WI38 (cell line): Measurements from ENCODE around the gene FIS1.
"Not testable (repeated sequence)": the region's sequence is repeated elsewhere in the genome, so short reads cannot be mapped to it uniquely, and the experiment has no call there.

Experiments used
- H3K4me3 ChIP-seq: 2 replicates; pipeline ENCODE4 v1.5.1; 2011; ENCODE audit warnings: low read depth, mild to moderate bottlenecking, control low read depth, low read length
- TF ChIP-seq, protein P1 (sequence below): IDR thresholded peaks from 2 replicates; pipeline ENCODE4 v1.5.1; 2012; ENCODE audit warnings: low read depth, mild to moderate bottlenecking, control low read depth, low read length

The FIS1 gene

DNA sequence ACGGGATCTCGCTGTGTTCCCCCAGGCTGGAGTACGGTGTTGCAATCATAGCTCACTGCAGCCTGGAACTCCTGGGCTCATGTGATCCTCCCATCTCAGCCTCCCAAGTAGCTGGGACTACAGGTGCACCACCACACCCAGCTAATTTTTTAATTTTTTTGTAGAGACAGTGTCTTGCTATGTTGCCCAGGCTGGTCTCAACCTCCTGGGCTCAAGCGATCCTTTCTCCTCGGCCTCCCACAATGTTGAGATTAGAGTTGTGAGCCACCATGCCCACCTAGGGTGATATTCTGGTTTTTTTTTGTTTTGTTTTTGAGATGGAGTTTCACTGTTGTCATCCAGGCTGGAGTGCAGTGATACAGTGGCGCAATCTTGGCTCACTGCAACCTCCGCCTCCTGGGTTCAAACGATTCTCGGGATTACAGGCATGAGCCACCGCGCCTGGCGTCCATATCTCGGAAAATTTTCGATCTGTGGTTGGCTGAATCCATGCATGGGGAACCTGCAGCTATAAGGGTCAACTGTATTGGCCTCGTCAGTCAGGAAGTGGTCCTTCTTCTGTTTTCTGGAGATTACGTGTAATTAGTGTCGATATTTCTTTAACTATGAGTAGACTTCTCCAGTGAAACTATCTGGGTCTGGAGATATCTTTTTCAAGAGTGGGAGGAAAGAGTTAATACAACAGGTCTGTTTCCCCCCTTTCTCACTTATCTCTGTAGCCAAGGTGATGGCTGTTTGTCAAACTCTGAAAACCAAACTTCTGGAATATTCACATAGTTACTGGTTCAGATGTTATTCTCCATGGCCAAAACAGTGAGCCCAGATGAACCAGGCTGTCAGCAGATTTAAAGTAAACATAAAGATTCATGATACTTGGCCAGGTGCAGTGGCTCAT lies 21.0 kb upstream of the FIS1 start:
- H3K4me3 ChIP-seq, result no peak overlapping the region
- TF ChIP-seq, protein P1, sequence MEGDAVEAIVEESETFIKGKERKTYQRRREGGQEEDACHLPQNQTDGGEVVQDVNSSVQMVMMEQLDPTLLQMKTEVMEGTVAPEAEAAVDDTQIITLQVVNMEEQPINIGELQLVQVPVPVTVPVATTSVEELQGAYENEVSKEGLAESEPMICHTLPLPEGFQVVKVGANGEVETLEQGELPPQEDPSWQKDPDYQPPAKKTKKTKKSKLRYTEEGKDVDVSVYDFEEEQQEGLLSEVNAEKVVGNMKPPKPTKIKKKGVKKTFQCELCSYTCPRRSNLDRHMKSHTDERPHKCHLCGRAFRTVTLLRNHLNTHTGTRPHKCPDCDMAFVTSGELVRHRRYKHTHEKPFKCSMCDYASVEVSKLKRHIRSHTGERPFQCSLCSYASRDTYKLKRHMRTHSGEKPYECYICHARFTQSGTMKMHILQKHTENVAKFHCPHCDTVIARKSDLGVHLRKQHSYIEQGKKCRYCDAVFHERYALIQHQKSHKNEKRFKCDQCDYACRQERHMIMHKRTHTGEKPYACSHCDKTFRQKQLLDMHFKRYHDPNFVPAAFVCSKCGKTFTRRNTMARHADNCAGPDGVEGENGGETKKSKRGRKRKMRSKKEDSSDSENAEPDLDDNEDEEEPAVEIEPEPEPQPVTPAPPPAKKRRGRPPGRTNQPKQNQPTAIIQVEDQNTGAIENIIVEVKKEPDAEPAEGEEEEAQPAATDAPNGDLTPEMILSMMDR, result no peak

DNA sequence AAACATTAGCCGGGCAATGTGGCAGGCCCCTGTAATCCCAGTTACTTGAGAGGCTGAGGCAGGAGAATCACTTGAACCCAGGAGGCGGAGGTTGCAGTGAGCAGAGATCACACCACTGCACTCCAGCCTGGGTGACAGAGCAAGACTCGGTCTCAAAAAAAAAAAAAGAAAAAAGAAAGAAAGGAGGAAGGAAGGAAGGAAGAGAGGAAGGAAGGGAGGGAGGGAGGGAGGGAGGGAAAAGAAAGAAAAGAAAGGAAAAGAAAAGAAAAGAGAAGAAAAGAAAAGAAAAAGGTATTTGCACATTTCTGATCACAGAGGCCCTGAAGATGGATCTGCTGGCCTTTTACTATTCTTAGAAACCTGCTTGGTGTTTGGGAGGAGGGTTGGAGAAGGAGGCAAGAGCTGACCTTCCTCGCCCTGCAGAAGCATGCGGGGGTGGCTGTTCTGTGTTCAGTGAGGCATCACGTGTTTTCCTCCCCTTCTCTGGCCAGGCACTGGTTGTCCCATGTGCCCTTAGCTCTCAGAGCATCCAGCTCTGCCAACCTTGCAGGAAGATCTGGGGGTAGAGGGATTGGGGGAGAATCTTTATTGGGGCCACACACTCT lies 19.3 kb upstream of the FIS1 start:
- H3K4me3 ChIP-seq, result not testable (repeated sequence)

DNA sequence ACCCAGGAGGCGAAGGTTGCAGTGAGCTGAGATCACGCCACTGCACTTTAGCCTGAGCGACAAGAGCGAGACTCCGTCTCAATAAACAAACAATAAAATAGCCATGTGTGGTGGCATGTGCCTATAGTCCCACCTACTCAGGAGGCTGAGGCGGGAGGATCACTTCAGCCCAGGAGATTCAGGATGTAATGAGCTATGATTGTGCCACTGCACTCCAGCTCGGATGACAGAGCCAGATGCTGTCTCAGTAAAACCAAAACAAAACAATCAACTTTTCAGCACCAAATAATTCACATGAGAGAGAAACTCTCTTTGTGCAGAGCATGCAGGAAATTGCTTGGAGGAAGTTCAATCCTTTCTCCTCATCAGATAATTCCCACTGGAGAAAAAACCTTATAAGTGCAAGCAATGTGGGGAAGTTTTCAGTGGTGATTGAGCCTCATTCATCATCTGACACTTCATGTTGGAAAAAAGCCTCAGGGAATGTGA lies 13.4 kb upstream of the FIS1 start:
- TF ChIP-seq, protein P1, result no peak
- H3K4me3 ChIP-seq, result no peak overlapping the region

GRCh38 chr7:101255796-101256195 lies 10.9 kb upstream of the FIS1 start:
- H3K4me3 ChIP-seq, result no peak overlapping the region
- TF ChIP-seq, protein P1, result no peak

- H3K4me3 ChIP-seq, result not testable (repeated sequence)
Measured at GRCh38 chr7:101253199-101253598, 8.3 kb upstream of the FIS1 start.

DNA sequence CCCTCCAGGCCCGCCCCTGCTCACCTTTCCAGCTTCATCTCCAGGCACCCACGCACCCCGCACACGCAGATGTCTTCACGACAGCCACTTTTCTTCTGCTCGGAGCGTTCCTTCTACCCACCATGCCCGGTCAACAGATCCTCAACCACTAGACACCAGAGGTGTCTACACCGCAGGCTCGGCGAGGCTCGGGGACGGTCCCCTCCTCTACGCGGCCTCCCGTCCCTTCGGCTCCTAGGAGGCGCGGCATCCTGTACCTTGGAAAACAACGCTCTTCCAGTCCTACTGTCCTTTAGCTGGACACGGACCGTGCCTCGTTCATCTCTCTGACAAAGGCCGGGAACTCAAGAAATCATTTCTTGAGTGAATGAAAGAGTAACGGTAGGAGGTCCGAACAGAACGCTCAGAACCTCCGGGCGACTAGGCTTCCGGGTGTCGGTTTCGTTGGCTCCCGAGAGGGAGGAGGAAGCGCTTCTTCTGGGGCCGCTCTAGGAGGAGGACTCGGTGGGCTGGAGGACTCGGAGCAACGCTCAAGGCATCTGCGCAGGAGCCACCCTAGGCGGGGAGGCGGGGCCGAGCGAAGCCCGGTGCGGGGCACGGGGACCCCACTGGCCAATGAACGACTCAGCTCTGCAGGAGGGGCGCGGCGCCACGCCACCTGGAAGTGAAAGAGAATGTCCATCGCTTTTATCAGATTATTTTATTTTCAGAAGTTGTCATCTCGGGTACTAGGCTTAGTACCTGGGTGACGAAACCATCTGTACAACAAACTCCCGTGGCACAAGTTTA lies 7.2 kb upstream of the FIS1 start:
- TF ChIP-seq, protein P1, result no peak
- H3K4me3 ChIP-seq, result peak overlapping the region; percentile 91

- TF ChIP-seq, protein P1, result no peak
- no peak overlapping the region for H3K4me3 ChIP-seq
Measured at GRCh38 chr7:101250324-101250723, 5.4 kb upstream of the FIS1 start.

DNA sequence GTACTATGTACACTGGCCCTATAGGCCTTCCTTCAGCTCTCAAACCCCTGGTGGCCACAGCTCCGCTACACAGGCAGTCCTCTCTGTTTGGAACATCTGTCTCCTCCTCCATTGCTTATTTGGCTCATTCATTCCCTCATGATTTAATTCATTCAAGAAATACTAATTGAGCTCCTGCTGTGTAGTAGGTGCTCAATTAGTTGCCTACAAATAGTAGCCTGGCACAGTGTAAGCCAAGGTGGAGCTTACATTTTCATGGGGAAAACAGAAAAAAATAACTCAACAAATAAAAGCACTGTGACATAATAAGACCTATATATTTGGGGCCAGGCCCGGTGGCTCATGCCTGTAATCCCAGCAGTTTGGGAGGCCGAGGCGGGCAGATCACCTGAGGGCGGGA lies 3.4 kb upstream of the FIS1 start:
- TF ChIP-seq, protein P1, result no peak
- H3K4me3 ChIP-seq, result no peak overlapping the region
